Stimulated activated CD8-positive, alpha-beta memory T cell treated with anti-CD3 and anti-CD28 coated beads, Interleukin-4, amount 100 ng/mL, for 1 hour (primary cell): ENCODE data around the gene TRPC4AP.
"Not testable (repeated sequence)": the region's sequence is repeated elsewhere in the genome, so short reads cannot be mapped to it uniquely, and the experiment has no call there.

ENCODE experiments used
- DNase-seq, 2 donors: peaks; one replicate each; pipeline ENCODE4 v3.0.0-alpha.2; 2020; ENCODE audit warnings: low read depth in 2 of 2, low spot score in 1 of 2

TRPC4AP gene

DNA sequence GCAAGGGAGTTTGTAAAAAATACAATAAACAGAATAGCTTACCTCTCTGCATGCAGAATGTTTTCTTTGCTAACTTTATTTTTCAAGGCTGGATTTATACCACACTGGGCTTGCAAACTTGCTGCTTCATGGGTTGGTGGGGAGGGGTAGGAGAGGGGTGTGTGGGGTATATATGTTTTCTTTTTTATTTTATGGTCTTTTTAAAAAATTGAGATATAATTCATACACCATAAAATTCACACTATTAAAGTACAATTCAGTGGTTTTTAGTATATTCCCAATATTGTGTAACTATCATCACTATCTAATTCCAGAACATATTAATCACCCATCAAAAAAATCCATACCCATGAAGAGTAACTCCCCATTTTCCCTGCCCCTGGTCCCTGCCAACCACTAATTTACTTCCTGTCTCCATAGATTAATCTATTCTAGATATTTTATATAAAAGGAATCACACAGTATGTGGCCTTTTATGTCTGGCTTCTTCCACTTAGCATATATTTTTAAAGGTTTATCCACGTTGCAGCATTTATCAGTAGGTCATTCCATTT is 14.3 kb upstream of the TRPC4AP start:
- no peak for DNase-seq

DNA sequence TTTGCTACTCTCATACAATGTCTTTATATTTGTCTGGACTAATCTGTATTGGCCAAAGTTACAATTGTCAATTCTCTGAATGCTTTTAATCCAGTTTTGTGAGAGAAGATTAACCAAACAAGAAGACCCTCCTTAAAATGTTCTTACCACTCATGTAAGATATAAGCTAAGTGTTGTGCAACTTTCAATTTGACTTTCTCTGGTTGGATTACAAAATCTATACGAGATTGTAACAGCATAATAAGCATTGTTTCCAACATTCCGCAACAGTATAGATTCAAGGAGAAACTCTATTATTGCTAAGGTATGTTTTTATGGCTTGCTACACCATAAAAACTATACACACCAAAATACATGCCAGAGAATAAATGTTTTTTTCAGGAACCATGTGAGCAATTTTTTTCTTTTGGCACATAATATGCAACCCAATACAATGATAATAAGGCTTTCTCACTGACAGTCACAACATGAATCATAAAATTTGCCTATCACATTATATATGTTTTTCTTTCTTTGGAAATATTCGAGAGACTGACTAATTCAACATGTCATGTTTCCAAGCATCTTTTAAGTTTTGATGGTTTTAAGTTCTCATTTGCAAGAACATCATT is 12.2 kb upstream of the TRPC4AP start:
- DNase-seq, result no peak

DNA sequence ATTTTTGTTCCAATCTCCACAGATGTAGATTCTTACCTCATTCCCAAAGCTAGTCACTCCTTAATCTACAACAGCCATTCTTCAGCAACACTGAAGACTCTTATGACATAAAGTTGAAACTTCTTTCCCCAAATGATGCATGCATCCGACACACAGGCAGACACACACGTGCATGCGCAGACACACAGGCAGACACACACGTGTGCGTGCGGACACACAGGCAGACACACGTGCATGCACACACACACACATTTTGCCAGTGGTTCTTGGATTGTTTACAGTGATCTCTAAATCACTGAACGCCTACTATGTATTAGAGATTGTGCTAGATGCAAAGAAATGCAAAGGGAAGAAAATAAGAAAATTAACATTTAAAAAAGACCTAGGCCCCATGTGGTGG is 9.0 kb upstream of the TRPC4AP start:
- no peak for DNase-seq

DNA sequence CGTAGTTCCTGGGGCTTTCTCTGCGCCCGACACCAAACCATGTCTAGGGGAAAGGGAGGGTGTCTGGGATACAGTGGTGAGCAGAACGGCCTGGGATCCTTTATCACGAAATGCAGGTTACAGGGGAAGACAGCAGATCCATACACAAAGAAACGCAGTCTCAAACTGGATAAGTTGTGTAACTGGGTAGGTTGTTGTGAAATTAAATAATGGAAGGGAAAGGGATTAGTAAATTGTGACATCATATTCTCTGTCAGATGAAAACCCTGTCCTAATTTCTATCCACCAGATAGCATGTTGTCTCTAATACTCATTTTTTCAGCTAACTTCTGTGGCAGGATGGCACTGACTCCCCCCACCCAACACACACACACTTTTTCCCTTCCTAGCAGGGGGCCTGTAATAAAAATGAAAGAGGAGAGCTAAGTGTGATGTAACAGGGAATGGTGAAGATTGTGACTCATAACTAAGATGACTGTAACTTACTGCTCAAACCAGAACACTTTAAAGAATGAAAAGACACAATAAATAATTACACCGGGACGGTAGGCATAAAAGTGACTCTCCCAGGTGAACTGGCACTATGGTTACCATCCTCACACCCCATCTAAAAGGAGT is 769 bp upstream of the TRPC4AP start:
- no peak for DNase-seq

DNA sequence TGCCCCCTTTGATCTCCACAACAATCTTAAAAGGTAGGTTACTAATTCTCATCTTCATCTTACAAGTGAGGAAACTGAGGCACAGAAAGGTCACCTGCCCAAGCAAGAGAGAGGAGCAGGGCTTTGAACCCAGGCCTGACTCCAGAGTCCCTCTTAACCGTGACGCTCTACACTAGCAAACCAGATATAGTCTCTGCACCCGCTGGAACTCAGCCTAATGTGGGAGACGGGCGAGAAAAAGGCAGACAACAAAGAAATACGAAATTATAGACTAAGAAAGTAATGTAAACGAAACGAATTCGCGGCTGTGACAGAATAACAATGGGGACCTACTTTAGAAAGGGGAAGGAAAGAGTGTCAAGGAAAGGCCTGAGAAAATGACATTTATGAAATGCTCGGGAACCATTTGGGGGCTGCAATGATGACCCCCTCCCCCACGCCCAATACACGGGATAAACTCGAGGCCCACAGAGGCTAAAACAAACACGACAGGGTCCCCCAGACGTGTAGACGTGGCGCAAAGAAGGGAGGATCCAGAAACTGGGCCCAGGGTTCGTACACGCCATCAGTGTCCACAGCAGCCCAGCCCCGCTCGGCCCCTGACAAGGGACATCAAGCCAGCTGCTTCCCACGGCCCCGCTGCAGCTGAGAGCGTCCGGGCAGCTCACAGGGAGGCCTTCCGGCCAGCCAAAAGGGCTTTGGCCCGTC is 637 bp downstream of the TRPC4AP start:
- no peak for DNase-seq

DNA sequence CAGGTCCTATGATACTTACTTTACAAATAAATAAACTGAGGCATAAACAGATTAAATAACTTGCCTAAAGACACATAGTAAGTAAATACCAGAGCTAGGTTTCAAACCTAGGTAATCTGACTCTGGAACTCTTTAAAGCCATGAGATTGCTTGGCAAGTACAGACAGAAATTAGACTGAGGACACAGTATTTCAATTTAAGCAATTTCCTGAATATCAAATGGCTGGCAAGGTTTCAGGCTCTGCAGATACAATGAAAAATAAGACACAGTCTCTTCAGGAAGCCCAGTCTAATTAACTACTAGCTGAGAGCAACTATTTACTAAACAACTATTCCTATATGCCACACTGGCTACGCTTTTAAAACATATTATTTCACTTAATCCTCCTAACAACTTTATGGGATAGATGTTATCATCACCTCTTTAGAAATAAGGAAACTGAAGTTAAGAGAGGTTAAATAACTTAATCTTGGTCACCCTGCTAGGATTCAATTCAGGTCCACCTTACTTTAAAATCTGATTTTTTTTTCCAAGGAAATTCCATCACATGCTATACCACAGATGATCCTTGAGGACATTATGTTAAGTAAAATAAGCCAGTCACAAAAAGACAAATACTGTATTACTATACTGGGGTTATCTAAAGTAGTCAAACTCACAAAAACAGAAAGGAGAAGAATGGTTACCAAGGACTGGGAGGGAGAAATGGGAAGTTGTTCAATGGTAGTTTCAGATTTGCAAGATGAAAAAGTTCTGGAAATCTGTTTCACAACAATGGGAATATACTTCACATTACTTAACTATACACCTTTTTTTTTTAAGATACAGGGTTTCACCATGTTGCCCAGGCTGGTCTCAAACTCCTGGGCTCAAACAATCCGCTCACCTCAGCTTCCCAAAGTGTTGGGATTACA is 4.1 kb downstream of the TRPC4AP start:
- no peak for DNase-seq

DNA sequence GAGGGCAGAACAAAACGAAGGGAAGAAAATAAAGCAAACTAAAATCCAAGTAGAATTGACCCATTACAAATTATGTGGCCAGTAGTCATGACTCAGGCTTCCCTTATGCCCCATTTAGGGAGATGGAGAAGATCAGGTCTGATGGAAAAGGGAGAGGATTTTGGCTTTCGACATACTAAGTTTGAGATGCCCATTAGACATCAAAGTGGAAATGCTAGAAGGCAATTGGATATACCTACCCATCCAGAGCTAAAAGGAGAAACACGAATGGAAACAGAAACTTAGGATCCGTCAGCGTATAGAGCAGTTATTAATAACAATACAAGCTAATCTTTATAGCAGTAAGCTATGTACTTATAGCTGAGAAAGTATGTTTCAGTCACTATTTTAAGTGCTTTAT is 4.8 kb downstream of the TRPC4AP start:
- no peak for DNase-seq

DNA sequence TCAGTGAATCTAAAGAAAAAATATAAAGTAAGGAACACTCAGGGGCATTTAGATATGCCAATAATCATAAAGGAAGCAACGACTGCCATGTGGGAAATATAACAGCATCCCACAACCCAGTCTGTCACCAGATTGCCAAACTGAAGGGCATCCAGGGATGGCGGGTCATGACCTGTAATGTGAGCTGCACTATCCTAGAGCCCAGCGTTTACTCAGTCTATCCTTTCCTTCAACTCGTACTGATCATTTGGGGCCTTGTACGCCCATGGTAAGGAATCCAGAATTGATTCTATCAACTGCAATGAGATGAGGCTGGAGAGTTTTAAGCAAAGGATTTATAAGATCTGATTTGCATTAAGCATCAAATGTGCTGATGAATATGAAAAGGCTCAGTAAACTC is 5.3 kb downstream of the TRPC4AP start:
- DNase-seq, result no peak

DNA sequence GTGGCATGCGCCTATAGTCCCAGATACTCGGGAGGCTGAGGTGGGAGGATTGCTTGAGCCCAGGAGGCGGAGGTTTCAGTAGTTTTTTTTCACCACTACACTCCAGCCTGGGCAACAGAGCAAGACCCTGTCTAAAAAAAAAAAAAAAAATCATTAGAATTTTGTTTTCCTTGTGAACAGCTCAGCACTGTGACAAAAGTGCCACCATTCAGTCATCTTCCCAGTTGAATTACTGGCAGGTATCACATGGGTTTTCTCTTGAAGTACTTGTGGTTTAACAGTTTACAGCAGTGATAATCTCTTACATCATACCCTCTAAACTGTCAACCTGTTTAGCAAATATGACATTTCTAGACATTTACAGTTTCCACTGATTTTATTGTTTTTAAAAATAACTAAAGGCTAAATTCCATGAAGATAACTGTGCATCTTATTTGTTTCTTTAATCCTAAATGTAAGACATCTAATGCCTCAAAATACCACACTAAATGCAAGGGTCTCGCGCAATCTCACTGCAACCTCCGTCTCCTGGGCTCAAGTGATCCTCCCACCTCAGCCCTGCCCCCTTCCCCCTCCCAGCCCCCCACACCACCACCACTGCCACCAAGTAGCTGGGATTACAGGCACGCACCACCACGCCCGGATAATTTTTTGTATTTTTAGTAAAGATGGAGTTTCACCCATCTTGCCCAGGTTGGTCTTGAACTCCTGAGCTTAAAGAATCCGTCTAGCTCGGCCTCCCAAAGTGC is 7.0 kb downstream of the TRPC4AP start:
- DNase-seq, result no peak

DNA sequence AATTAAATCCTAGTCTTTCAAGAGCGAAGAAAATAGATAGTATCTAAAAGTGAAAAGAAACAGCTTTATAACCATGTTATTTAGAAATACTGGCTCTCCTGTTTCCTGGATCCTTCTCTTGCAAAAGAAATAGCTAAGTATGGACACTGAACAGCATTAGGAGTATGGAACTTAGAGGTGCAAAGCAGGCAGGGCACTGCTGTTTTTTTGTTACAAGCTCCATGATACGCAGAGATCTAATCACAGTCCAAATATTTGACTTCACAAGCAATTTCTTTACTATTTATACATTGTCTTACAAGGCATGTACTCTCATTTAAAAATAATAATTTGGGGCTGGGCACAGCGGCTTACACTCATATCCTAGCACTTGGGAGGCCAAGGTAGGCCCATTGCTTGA is 7.6 kb downstream of the TRPC4AP start:
- no peak for DNase-seq

DNA sequence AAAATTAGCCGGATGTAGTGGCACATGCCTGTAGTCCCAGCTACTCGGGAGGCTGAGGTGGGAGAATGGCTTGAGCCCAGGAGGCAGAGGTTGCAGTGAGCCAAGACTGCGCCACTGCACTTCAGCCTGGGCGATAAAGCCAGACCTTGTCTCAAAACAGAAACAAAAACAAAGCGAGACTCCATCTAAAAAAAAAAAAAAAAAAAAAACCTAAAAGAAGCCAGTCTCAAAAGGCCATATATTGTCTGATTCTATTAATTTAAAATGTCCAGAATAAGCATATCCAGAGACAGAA is 12.3 kb downstream of the TRPC4AP start:
- DNase-seq, result not testable (repeated sequence)

DNA sequence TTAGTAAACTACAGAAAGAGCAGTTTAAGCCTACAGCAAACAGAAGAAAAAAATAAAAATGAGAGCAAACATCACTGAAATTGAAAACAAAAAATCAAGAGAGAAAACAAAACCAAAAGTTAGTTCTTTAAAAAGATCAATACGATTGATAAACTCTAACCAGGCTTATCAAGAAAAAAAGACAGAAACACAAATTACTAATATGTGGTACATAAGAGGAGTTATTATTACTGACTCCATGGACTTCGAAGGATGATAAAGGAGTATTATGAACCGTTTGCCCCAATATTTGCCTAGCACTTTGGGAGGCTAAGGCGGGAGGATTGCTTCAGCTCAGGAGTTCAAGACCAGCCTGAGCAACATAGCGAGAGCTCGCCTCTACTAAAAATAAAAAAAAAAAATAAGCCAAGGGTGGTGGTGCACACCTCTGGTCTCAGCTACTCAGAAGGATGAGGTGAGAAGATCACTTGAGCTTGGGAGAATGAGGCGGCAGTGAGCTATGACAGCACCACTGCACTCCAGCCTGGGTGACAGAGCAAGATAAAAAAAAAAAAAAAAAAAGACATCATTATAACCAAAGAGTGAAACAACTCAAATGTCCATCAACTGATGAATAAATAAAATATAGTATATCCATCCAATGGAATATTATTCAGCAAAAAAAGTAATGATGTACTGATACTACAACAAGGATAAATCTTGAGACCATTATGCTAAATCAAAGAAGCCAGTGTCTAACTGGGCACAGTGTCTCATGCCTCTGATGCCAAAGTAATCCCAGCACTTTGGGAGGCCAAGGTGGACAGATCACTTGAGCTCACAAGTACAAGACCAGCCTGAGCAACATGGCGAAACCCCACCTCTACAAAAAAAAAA is 12.9 kb downstream of the TRPC4AP start:
- no peak for DNase-seq

DNA sequence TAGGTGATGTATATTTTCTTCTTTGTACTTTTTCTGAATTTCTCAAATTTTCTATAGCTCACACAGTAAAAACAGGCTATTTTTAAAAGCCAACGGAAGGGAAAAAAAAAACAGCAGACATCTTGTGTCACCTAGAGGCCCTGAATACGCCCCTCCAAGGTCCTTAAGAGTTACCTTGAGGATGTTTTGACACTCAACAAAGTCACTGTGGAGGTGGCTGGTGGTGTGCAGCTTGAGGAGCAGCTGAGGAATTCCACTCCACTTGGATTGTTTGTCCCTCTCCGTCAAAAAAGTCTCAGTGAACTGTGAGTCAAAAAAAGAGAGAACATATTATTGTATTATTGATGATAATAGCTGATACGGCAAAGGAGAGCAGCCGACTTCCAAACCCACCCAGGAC is 14.7 kb downstream of the TRPC4AP start:
- no peak for DNase-seq

DNA sequence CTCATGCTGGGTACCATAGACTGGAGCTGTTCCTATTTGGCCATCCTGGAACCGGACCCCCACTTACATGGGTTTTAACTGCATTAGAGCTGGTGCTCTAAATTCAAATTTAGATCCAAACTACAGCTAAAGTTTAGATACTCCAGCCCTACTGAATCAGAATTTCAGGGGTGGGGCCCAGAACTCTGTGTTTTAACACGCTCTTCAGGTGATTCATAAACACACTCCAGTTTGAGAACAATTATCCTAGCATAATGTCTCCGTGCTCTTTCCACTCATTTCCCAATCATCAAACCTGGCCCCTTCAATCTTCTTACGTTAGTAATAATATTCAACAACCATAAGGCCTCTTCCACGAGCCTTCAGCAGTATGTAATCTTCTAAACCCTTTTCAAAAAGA is 15.3 kb downstream of the TRPC4AP start:
- DNase-seq, result no peak

DNA sequence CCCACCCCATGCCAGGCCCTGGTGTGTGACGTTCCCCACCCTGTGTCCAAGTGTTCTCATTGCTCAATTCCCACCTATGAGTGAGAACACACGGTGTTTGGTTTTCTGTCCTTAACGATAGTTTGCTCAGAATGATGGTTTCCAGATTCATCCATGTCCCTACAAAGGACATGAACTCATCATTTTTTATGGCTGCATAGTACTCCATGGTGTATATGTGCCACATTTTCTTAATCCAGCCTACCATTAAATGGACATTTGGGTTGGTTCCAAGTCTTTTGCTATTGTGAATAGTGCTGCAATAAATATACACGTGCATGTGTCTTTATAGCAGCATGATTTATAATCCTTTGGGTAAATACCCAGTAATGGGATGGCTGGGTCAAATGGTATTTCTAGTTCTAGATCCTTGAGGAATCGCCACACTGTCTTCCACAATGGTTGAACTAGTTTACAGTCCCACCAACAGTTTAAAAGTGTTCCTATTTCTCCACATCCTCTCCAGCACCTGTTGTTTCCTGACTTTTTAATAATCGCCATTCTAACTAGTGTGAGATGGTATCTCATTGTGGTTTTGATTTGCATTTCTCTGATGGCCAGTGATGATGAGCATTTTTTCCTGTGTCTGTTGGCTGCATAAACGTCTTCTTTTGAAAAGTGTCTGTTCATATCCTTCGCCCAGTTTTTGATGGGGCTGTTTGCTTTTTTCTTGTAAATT is 21.0 kb downstream of the TRPC4AP start:
- DNase-seq, result not testable (repeated sequence)

DNA sequence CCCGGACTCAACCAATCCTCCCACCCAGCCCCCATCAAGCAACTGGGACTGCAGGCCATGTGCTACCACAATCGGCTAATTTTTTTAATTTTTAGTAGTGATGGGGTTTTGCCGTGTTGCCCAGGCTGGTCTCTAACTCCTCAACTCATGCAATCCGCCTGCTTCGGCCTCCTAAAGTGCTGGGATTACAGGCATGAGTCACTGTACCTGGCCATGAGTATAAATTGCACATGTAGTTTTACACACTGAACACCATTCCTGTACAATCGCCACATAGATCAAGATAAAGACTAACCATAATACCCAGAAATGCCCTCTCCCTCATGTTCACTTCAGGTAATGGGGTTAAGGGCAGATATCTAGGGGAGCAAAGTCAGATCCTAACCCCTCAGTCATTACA is 26.4 kb downstream of the TRPC4AP start:
- no peak for DNase-seq

DNA sequence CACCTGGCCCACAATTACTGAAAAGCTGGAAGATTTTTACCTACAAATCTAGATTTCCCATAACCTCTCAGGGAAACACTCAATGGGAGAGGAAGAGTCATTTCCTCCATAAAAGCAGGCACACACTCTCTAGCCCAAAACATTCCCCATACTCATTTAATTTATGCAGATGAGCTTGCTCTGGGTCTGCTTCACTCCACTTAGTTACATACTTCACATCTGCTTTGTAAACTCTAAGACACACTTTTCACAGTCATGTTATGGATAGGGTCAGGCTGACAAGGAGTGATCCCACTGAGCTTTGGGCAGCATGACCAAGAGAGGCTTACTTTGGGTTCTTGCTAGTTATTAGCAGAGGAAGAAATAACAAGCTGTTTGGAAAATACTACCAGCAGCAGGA is 27.4 kb downstream of the TRPC4AP start:
- DNase-seq, result no peak

DNA sequence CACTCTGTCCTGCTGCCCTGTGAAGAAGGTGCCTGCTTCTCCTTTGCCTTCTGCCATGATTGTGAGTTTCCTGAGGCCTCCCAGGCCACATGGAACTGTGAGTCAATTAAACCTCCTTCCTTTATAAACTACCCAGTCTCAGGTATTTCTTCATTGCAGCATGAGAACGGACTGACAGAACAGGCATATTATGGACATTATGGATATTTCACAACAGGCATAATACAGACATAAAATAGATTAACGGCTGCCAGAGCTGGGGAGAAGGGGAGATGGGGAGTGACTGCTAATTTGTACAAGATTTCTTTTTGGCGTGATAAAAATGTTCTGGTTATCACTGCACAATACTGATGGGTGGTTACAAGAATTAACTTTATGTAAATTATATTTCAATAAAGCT is 29.4 kb downstream of the TRPC4AP start:
- no peak for DNase-seq

DNA sequence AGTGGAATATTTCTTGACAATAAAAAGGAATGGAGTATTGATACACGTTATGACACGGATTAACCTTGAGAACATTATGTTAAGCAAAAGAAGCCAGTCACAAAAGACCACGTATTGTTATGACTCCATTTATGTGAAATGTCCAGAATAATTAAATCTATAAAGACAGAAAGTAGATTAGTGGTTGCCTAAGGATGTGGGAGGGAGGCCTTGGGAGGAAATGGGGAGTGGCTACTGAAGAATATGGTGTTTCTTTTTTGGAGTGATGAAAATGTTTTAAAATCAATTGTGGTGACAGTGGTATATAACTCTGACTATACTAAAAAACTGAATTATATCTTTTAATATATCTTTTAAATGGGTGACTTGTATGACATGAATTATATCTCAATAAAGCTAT is 30.1 kb downstream of the TRPC4AP start:
- no peak for DNase-seq
